ENCODE measurements around the gene ILKAP.

GRCh38 chr2:238171575-238172187 lies 31.8 kb downstream of the ILKAP start:
- no peak for TF ChIP-seq POLR2AphosphoS5 (IDR thresholded peaks at IDR 0.05; ENCODE audit: low read depth, low read length)
- TF ChIP-seq REST (IDR thresholded peaks at IDR 0.05; ENCODE audit: insufficient read depth in 1 of 2, low read depth in 2 of 2, low read length in 2 of 2), result no peak

Measured in PFSK-1 (cell line).